A549 (cell line): ENCODE results near the gene CCDC9.

ENCODE experiments used
- BHLHE40 ChIP-seq: IDR thresholded peaks from 2 replicates; pipeline ENCODE4 v1.6.1; 2012; ENCODE audit warnings: low read depth, low read length, inconsistent platforms
- ESRRA ChIP-seq: fragments of 150-350 bp; IDR thresholded peaks from 2 replicates; pipeline ENCODE4 v1.6.1; 2014; ENCODE audit warnings: mild to moderate bottlenecking, low read length, borderline replicate concordance
- HDAC2 ChIP-seq: fragments of 200-600 bp; sonication (generic); IDR thresholded peaks from 2 replicates; pipeline ENCODE4 v1.6.1; 2016
- KDM5A ChIP-seq: fragments of 200-600 bp; sonication (generic); IDR thresholded peaks from 2 replicates; pipeline ENCODE4 v1.6.1; 2016; ENCODE audit warnings: antibody characterized with exemption, mild to moderate bottlenecking
- POLR2A ChIP-seq: IDR thresholded peaks from 2 replicates; pipeline ENCODE4 v1.6.1; 2012; ENCODE audit warnings: mild to moderate bottlenecking, low read length
- POLR2AphosphoS2 ChIP-seq: conservative IDR thresholded peaks from 2 replicates; pipeline ENCODE4 v1.6.1; 2012; ENCODE audit warnings: low read length, improper control_type of control experiment, inconsistent platforms
- RNF2 ChIP-seq: fragments of 200-600 bp; sonication (generic); IDR thresholded peaks from 2 replicates; pipeline ENCODE4 v1.6.1; 2016; ENCODE audit warnings: low read depth, mild to moderate bottlenecking, antibody characterized with exemption, moderate library complexity, borderline replicate concordance
- TF ChIP-seq, protein P1 (sequence below): fragments of >200 bp; sonication (Bioruptor Twin); formaldehyde crosslinking; IDR thresholded peaks from 3 replicates; pipeline ENCODE4 v1.5.1; 2016
- TF ChIP-seq, protein P2 (sequence below): IDR thresholded peaks from 2 replicates; pipeline ENCODE4 v1.6.1; 2012
- TF ChIP-seq, protein P3 (sequence below): IDR thresholded peaks from 2 replicates; pipeline ENCODE4 v1.6.1; 2012

DNA sequence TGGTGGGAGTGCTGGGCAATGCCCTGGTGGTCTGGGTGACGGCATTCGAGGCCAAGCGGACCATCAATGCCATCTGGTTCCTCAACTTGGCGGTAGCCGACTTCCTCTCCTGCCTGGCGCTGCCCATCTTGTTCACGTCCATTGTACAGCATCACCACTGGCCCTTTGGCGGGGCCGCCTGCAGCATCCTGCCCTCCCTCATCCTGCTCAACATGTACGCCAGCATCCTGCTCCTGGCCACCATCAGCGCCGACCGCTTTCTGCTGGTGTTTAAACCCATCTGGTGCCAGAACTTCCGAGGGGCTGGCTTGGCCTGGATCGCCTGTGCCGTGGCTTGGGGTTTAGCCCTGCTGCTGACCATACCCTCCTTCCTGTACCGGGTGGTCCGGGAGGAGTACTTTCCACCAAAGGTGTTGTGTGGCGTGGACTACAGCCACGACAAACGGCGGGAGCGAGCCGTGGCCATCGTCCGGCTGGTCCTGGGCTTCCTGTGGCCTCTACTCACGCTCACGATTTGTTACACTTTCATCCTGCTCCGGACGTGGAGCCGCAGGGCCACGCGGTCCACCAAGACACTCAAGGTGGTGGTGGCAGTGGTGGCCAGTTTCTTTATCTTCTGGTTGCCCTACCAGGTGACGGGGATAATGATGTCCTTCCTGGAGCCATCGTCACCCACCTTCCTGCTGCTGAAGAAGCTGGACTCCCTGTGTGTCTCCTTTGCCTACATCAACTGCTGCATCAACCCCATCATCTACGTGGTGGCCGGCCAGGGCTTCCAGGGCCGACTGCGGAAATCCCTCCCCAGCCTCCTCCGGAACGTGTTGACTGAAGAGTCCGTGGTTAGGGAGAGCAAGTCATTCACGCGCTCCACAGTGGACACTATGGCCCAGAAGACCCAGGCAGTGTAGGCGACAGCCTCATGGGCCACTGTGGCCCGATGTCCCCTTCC, 63.9 kb downstream of the CCDC9 start:
- TF ChIP-seq, protein P1, sequence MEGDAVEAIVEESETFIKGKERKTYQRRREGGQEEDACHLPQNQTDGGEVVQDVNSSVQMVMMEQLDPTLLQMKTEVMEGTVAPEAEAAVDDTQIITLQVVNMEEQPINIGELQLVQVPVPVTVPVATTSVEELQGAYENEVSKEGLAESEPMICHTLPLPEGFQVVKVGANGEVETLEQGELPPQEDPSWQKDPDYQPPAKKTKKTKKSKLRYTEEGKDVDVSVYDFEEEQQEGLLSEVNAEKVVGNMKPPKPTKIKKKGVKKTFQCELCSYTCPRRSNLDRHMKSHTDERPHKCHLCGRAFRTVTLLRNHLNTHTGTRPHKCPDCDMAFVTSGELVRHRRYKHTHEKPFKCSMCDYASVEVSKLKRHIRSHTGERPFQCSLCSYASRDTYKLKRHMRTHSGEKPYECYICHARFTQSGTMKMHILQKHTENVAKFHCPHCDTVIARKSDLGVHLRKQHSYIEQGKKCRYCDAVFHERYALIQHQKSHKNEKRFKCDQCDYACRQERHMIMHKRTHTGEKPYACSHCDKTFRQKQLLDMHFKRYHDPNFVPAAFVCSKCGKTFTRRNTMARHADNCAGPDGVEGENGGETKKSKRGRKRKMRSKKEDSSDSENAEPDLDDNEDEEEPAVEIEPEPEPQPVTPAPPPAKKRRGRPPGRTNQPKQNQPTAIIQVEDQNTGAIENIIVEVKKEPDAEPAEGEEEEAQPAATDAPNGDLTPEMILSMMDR, result no peak
- TF ChIP-seq KDM5A (no peak), RNF2 (no peak), POLR2AphosphoS2 (no peak), ESRRA (no peak), HDAC2 (no peak), BHLHE40 (no peak), POLR2A (no peak)
- TF ChIP-seq, protein P2, sequence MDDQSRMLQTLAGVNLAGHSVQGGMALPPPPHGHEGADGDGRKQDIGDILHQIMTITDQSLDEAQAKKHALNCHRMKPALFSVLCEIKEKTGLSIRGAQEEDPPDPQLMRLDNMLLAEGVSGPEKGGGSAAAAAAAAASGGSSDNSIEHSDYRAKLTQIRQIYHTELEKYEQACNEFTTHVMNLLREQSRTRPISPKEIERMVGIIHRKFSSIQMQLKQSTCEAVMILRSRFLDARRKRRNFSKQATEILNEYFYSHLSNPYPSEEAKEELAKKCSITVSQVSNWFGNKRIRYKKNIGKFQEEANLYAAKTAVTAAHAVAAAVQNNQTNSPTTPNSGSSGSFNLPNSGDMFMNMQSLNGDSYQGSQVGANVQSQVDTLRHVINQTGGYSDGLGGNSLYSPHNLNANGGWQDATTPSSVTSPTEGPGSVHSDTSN, result no peak
- TF ChIP-seq, protein P3, sequence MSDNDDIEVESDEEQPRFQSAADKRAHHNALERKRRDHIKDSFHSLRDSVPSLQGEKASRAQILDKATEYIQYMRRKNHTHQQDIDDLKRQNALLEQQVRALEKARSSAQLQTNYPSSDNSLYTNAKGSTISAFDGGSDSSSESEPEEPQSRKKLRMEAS, result no peak
